Dedifferentiated amniotic fluid mesenchymal stem cell (primary cell): ENCODE data around the gene MRPL30.
A peak's percentile ranks its signal among the peaks of the same experiment; 100 is the strongest.
"Not testable (repeated sequence)": the region's sequence is repeated elsewhere in the genome, so short reads cannot be mapped to it uniquely, and the experiment has no call there.

Experiments
- DNase-seq: peaks from one replicate; pipeline ENCODE4 v3.0.0-alpha.2; 2016; ENCODE audit errors: extremely low spot score

MRPL30 gene

DNA sequence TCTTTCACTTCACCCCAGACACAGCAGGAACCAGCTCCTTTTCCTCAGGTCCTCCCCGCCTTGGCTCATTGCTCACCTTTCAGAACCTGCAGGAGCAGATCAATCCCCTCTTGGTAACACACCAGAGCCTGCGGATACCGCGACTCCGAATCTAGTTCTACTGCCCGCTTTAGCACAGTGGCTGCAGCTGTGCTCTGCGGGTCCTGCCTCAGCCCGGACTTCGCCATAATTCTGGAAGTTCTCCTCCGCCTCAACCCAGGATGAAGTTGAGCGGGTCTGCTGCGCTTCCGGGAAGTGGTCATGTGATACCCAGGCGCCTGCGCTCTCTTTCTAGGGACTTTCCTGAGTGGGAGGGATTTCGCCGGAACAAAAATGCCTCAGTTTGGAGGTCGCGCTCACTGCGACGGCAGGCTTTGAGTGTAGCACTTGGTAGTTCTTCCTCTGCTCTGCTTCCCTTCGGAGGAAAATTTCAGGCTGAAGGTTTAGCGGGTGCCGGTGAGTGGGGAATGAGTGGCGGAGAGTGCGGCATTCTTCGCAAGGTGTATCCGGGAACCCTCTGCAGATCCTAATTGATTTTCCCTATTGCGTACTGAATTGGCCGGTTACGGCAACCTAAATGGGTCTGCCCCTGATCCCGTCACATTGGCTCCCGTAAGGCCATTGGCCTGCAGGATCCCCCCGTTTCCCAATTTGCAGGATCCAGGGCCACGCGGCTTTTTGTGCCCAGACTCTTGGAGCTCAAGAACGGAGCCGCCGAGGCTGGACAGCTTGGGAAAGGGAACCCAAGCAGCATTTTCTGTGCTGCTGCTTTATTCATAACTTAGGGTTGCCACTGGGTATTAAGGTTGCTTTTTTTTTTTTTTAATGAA, at the start of gene MRPL30, which contains the start of gene MITD1:
Gene MRPL30 (plus strand): TSS at position 430 of the 869 bp plus-strand sequence. CDS start 5,020 bp downstream, outside the sequence.
Gene MITD1 (minus strand): TSS at position 304 of the 869 bp plus-strand sequence. CDS start 77 bp downstream, at position 227.
- peak; percentile 97 for DNase-seq

DNA sequence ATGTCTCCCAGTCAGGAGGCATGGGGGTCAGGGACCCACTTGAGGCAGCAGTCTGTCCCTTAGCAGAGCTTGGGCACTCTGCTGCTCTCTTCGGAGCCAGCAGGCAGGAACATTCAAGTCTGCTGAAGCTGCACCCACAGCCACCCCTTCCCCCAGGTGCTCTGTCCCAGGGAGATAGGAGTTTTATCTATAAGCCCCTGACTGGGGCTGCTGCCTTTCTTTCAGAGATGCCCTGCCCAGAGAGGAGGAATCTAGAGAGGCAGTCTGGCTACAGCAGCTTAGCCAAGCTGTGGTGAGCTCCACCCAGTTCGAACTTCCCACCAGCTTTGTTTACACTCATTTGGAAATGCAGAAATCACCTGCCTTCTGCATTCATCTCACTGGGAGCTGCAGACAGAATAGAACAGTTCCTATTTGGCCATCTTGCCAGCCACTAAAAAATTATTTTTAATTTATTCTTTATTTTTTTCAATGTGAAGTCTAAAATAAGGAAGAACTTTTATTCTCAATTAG, 45.9 kb upstream of the MRPL30 start:
- not testable (repeated sequence) for DNase-seq

DNA sequence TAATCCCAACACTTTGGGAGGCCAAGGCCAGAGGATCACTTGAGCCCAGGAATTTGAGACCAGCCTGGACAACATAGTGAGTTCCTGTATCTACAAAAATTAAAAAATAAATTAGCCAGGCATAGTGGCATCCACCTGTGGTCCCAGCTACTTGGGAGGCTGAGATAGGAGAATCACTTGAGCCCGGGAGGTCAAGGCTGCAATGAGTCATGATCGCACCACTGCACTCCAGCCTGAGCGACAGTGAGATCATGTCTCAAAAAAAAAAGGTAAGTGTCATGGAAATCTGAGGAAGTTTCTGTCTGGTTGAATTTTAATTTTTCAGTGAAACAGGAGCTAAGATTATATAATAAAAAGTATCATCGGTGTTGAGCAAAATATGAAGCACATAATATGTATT, 42.0 kb upstream of the MRPL30 start:
- DNase-seq: no peak

DNA sequence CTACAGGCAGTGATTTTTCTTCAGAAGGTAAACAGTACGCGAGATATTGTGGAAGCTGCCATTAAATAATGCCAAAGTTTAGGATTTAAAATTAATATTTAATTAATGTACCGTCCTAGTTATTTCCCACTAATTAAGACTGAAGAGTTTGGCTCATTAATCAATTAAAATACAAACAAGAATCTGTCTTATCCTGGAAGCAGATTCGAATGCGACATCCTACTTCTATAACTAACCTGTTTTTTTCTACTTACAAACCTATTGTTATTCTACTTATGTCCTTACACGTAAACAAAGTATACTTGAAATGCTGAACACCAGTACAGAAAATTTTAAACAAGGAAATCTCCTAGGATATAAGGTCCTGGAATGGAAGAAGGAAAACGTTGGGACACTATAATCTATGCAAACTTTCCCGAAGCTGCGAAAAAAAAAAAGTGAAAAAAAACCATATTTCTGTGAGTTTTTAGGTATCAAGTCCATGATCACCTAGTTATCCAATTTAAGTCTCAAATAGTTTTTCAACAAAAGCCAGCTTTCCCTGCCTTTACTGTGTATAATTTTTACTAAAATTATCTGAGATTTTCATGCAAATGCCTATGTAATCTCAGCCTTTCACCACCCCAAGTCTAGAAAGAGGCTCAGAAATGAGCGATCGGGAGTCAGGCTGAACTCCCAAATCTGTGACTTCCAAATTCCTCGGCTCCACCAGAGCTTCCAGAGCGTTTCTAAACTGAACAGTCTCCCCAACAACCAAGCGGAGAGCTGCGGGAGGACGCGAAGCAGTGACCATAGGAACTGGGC, 40.7 kb upstream of the MRPL30 start:
- peak; percentile 29 for DNase-seq

DNA sequence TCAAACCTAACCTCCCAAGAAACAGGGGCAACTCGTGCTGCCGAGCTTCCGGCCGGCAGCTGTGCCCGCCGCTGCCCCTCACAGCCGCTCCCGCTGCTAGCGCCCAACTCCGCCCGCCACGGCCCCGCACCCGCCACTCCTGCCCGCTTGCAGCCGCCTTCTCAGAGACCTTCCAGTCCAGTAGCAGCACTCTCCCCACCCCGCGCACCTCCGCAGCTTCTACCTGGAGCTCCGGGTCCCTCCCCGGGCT, 40.2 kb upstream of the MRPL30 start:
- DNase-seq: no peak

- DNase-seq: peak; percentile 63
These were observed 39.6 kb upstream of the MRPL30 start, which contains the start of gene C2orf15 for GRCh38 chr2:99141110-99142108. TSS of gene C2orf15 (plus strand) at chr2:99141707. CDS start at chr2:99150559, 8,852 bp downstream.

GRCh38 chr2:99150706-99151105, 30.3 kb upstream of the MRPL30 start:
- DNase-seq: no peak

DNA sequence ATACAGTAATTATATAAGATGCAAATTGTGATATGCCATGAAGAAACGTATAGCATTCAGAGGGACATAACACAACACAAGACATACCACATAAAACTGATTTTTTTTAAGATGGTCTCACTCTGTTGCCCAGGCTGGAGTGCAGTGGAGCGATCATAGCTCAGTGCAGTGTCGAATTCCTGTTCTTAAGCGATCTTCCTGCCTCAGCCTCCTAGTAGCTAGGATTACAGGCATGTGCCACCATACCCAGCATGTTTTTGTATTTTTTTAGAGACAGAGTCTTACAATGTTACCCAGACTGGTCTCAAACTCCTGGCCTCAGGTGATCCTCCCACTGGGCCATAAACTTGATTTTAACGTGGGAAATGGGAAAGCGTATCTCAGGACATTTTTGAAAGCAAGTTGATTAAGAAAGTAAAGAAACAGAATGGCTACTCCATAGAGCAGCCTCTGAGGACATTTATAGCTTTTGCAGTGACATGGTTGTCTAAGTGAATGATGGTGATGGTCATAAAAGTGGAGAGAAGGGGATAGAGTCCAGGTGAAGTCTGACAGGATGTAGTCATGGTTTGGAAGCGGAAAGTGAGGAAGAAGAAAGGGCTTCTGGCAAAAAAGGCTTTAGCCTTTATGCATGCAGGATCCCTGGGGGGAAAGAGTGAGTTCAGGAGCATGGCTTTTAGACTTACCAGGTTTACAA, 28.6 kb upstream of the MRPL30 start:
- no peak for DNase-seq

GRCh38 chr2:99153921-99154604, 26.9 kb upstream of the MRPL30 start:
- no peak for DNase-seq

DNA sequence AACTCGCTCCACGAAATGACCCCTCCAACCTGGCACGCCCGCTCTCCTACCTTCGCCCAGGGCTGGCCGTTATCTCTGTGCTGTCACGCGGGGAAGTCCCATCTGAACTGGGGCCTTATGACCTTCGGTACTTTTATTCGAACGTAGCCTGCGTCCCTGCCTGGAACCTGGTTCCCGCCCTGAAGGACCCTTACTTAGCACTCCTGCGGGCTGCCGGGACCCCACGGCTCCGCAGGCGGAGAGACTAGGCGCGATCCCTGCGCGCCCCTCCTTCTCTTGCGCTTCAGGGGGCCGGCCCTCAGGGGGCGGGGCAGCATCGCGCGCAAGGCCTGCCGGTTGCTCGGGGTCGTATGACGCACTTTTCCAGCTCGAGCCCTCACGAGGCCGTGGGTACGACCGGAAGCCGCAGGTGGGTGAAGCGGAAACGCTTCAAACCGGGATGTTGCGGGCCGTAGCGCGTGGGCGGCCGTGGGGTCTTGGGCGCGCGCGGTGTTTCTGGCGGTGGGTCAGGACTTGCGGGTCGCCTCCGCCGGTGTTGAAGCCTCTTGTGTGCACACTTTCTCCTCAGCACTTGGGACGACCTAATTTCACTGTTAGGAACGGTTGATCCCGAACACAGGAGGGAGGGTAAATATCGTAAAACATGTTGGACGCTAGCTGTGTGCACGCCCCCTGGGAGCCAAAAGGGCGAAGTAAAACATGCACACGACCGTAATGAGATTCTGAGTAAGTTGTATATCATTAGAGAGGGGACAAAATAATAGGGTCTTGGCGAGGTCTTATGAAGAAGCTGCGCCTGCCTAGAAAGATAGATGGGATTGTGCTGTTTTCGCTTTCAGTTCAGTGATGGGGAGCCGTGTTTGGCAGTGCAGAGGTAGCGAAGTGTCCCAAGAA, 26.1 kb upstream of the MRPL30 start, which contains the start of the genes LIPT1 and TSGA10:
Gene LIPT1 (plus strand): TSS at position 325 of the 894 bp plus-strand sequence. CDS start 6,991 bp downstream, outside the sequence.
Gene TSGA10 (minus strand): TSS at position 300 of the 894 bp plus-strand sequence. CDS start 45,503 bp downstream, outside the sequence.
- DNase-seq: peak; percentile 83

- DNase-seq: no peak
These were observed 24.1 kb upstream of the MRPL30 start for GRCh38 chr2:99156891-99157290.

GRCh38 chr2:99158599-99158998, 22.4 kb upstream of the MRPL30 start:
- no peak for DNase-seq

- no peak for DNase-seq
These were observed 21.4 kb upstream of the MRPL30 start for GRCh38 chr2:99159594-99159993.

- no peak for DNase-seq
These were observed 14.8 kb upstream of the MRPL30 start for GRCh38 chr2:99166218-99166617.

DNA sequence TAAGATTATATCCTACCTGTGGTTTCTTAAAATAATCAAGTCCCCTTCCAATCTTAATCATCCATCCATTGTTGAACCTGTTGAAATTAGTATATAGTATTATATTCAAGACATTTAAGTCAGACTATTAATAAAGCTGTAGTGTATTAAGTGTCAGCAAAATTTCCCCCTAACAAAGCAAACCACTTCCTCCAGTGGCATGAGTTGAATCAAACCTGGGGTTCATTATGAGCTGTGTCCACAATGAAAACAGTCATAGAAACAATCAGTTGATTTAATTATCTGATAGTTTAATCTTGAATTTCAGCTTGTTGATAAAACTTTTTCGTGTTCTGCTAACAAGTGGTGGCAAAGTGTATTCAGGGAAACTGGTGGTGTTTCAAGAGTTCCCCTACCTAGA, 11.4 kb upstream of the MRPL30 start:
- DNase-seq: no peak

- no peak for DNase-seq
These were observed 9.4 kb upstream of the MRPL30 start for GRCh38 chr2:99171377-99172140.

DNA sequence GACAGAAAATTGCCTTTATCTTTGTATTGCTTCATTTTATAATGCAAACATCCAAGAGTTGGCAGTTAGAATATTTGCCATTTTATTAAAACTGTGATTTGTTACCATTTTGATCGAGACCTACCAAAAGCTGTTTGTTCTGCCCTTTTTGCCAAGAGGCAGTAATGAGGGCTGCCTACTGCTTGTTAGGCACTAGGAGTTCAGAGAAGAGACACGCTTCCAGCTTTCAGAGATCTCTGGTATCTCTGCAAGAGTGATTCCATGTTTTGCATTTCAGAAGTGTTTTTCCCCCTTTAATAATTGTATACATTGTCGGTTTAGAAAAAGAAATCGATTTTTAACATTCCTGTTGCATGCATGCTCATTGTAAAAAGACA, 628 bp downstream of the MRPL30 start:
- DNase-seq: no peak

GRCh38 chr2:99183025-99183424, 2.0 kb downstream of the MRPL30 start:
- no peak for DNase-seq
